WTC11 (cell line): Measurements from ENCODE around the gene KCNMA1. TPM values are rescaled to one million over a fixed set of nuclear protein-coding genes. Genes with fewer than 3 reads are reported as not detected.

Experiments used
- ATAC-seq: fragments of 200-7000 bp; cut with Tn5 transposase; 2 replicates; pipeline ENCODE4 v1.10.0; 2021; ENCODE audit warnings: mild to moderate bottlenecking, moderate library complexity
- CTCF ChIA-PET: fragments of 300-600 bp; sonication (Branson Sonifier 250); formaldehyde crosslinking; loops from one replicate; lab custom pipeline; 2021; ENCODE audit warnings: antibody characterized with exemption; lab: Charles Lee
- POLR2A ChIA-PET: fragments of 350-600 bp; sonication (Branson Sonifier 250); formaldehyde crosslinking; loops from one replicate; lab custom pipeline; 2021; ENCODE audit warnings: antibody characterized with exemption; lab: Charles Lee
- DNase-seq: peaks from one replicate; pipeline ENCODE4 v3.0.0; 2021; ENCODE audit warnings: low spot score
- H3K27ac Mint-ChIP-seq: 2 replicates; pipeline ENCODE4 v1.8.0; 2021; ENCODE audit warnings: mixed read lengths
- H3K27me3 Mint-ChIP-seq: 2 replicates; pipeline ENCODE4 v1.8.0; 2021; ENCODE audit warnings: low read depth, mild to moderate bottlenecking, moderate library complexity, mixed read lengths
- H3K36me3 Mint-ChIP-seq: 2 replicates; pipeline ENCODE4 v1.8.0; 2021; ENCODE audit warnings: mixed read lengths
- H3K4me1 Mint-ChIP-seq: 2 replicates; pipeline ENCODE4 v1.8.0; 2022; ENCODE audit warnings: mixed read lengths
- H3K4me3 Mint-ChIP-seq: 2 replicates; pipeline ENCODE4 v1.8.0; 2021; ENCODE audit warnings: mild to moderate bottlenecking, moderate library complexity, mixed read lengths
- H3K9me3 Mint-ChIP-seq: 2 replicates; pipeline ENCODE4 v1.8.0; 2021; ENCODE audit warnings: mixed read lengths
- AFF4 ChIP-seq: sonication (generic); formaldehyde crosslinking; IDR thresholded peaks from 2 replicates; pipeline ENCODE4 v1.8.1; 2023; ENCODE audit warnings: mild to moderate bottlenecking, missing genetic modification reagents, borderline replicate concordance
- CBFB ChIP-seq: sonication (generic); formaldehyde crosslinking; IDR thresholded peaks from 2 replicates; pipeline ENCODE4 v1.8.1; 2022; ENCODE audit warnings: mild to moderate bottlenecking, low read depth, missing genetic modification reagents
- CTCF ChIP-seq: fragments of 200-600 bp; IDR thresholded peaks from 2 replicates; pipeline ENCODE4 v1.8.0; 2022; ENCODE audit warnings: antibody characterized with exemption
- JUN ChIP-seq: sonication (generic); formaldehyde crosslinking; IDR thresholded peaks from 2 replicates; pipeline ENCODE4 v1.8.0; 2023; ENCODE audit warnings: mild to moderate bottlenecking, missing genetic modification reagents
- NFATC4 ChIP-seq: fragments of 250-450 bp; sonication (Bioruptor Pico); IDR thresholded peaks from 2 replicates; pipeline ENCODE4 v1.9.0; 2021; ENCODE audit warnings: mild to moderate bottlenecking
- STAT6 ChIP-seq: sonication (generic); formaldehyde crosslinking; conservative IDR thresholded peaks from 2 replicates; pipeline ENCODE4 v1.8.1; 2023; ENCODE audit warnings: mild to moderate bottlenecking, low read depth, missing genetic modification reagents, moderate library complexity
- ZNF263 ChIP-seq: sonication (generic); formaldehyde crosslinking; IDR thresholded peaks from 2 replicates; pipeline ENCODE4 v1.8.1; 2022; ENCODE audit warnings: low read depth, mild to moderate bottlenecking, moderate library complexity, missing genetic modification reagents
- ZNF671 ChIP-seq: fragments of 250-450 bp; sonication (Bioruptor Pico); IDR thresholded peaks from 2 replicates; pipeline ENCODE4 v1.8.0; 2021; ENCODE audit warnings: mild to moderate bottlenecking
- total RNA-seq: library from RNA; stranded (reverse); gene quantifications from 3 replicates; pipeline ENCODE4 v1.2.3, GENCODE V29; 2021
- TF ChIP-seq, protein P1 (sequence below): sonication (generic); formaldehyde crosslinking; IDR thresholded peaks from 2 replicates; pipeline ENCODE4 v1.8.0; 2022; ENCODE audit warnings: mild to moderate bottlenecking, missing genetic modification reagents
- TF ChIP-seq, protein P2 (sequence below): fragments of 250-450 bp; sonication (Bioruptor Pico); IDR thresholded peaks from 2 replicates; pipeline ENCODE4 v1.9.0; 2021; ENCODE audit warnings: mild to moderate bottlenecking, borderline replicate concordance

The KCNMA1 gene
- total RNA-seq, 1 experiment from 2014 or later: 7.3 TPM

- no peaks in the 10 kb centered on the region for H3K36me3 Mint-ChIP-seq
- no peak for TF ChIP-seq STAT6 (CRISPR knock-in tag)
- no peak for TF ChIP-seq ZNF263 (CRISPR knock-in tag)
- no peak for TF ChIP-seq NFATC4 (CRISPR knock-in tag)
- no peak overlapping the region for H3K27ac Mint-ChIP-seq
- H3K4me3 Mint-ChIP-seq: no peak overlapping the region
- no peak for DNase-seq
- CTCF ChIA-PET: interaction anchor here (1.2 kb wide), 1 partner anchor 9 kb away, joined by 5 read pairs; no protein-coding TSS in a partner anchor
- H3K9me3 Mint-ChIP-seq: no peaks in the 10 kb centered on the region
- ATAC-seq: no peak
- POLR2A ChIA-PET: no interaction called here
- H3K27me3 Mint-ChIP-seq: no peaks in the 10 kb centered on the region
- H3K4me1 Mint-ChIP-seq: peaks cover 12% of the 10 kb centered on the region
Observed at GRCh38 chr10:77401683-77402082, 235.9 kb downstream of the KCNMA1 start.

DNA sequence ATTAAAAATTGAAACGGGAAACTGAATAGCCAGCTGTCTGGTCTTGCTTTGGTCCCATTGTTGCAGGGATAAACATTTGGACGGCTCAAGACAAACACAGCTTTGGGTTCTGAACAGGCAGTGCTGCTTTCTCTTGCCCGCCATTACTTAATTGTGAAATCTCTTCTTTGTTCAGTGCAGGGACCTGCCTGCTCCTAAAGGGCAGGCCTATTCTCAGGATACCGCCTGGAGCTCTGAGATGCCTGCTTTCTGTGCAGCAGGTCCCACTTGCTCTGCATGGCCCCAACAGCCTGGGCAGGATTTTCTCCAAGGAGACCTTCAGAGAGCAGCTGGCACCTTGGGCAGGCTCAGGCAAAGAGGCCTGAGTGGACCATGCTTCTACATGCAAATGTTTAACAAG is 237.6 kb downstream of the KCNMA1 start:
- no peaks in the 10 kb centered on the region for H3K27me3 Mint-ChIP-seq
- TF ChIP-seq, protein P1, sequence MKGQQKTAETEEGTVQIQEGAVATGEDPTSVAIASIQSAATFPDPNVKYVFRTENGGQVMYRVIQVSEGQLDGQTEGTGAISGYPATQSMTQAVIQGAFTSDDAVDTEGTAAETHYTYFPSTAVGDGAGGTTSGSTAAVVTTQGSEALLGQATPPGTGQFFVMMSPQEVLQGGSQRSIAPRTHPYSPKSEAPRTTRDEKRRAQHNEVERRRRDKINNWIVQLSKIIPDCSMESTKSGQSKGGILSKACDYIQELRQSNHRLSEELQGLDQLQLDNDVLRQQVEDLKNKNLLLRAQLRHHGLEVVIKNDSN: no peak
- no peak for TF ChIP-seq ZNF671 (CRISPR knock-in tag)
- no peak for TF ChIP-seq ZNF263 (CRISPR knock-in tag)
- no peak for TF ChIP-seq CTCF
- no peak for TF ChIP-seq AFF4 (CRISPR knock-in tag)
- TF ChIP-seq JUN (CRISPR knock-in tag): no peak
- TF ChIP-seq, protein P2, sequence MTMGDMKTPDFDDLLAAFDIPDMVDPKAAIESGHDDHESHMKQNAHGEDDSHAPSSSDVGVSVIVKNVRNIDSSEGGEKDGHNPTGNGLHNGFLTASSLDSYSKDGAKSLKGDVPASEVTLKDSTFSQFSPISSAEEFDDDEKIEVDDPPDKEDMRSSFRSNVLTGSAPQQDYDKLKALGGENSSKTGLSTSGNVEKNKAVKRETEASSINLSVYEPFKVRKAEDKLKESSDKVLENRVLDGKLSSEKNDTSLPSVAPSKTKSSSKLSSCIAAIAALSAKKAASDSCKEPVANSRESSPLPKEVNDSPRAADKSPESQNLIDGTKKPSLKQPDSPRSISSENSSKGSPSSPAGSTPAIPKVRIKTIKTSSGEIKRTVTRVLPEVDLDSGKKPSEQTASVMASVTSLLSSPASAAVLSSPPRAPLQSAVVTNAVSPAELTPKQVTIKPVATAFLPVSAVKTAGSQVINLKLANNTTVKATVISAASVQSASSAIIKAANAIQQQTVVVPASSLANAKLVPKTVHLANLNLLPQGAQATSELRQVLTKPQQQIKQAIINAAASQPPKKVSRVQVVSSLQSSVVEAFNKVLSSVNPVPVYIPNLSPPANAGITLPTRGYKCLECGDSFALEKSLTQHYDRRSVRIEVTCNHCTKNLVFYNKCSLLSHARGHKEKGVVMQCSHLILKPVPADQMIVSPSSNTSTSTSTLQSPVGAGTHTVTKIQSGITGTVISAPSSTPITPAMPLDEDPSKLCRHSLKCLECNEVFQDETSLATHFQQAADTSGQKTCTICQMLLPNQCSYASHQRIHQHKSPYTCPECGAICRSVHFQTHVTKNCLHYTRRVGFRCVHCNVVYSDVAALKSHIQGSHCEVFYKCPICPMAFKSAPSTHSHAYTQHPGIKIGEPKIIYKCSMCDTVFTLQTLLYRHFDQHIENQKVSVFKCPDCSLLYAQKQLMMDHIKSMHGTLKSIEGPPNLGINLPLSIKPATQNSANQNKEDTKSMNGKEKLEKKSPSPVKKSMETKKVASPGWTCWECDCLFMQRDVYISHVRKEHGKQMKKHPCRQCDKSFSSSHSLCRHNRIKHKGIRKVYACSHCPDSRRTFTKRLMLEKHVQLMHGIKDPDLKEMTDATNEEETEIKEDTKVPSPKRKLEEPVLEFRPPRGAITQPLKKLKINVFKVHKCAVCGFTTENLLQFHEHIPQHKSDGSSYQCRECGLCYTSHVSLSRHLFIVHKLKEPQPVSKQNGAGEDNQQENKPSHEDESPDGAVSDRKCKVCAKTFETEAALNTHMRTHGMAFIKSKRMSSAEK (CRISPR knock-in tag): no peak
- no peak for TF ChIP-seq CBFB
- TF ChIP-seq, all 79 proteins: peak for 0
- POLR2A ChIA-PET: no interaction called here
- Mint-ChIP-seq H3K9me3 (no peaks in the 10 kb centered on the region), H3K36me3 (no peaks in the 10 kb centered on the region), H3K4me3 (no peak overlapping the region), H3K27ac (no peak overlapping the region), H3K4me1 (peaks cover 4% of the 10 kb centered on the region; the same call in 1 of the 2 replicates)
- CTCF ChIA-PET: interaction anchor here (1.1 kb wide), 2 partner anchors 8 to 226 kb away, joined by 3 read pairs; no protein-coding TSS in a partner anchor
- ATAC-seq (no peak), DNase-seq (no peak)
